Stimulated activated naive CD8-positive, alpha-beta T cell treated with anti-CD3 and anti-CD28 coated beads, Interleukin-15, amount 100 ng/mL, for 72 hours (primary cell): ENCODE measurements around the gene TCHP.
A peak's percentile ranks its signal among the peaks of the same experiment; 100 is the strongest.

Source experiments
- ATAC-seq: fragments of 150-1000 bp; cut with Tn5 transposase; 2 replicates; pipeline ENCODE4 v1.10.0; 2021; ENCODE audit warnings: mild to moderate bottlenecking, moderate library complexity
- DNase-seq, 2 donors: peaks; one replicate each; pipeline ENCODE4 v3.0.0; 2021 to 2022
- H3K27ac Mint-ChIP-seq, 2 donors: one replicate each; pipeline ENCODE4 v1.8.0; 2022; ENCODE audit warnings: mild to moderate bottlenecking in 2 of 2, mixed read lengths in 2 of 2, moderate library complexity in 2 of 2
- H3K27me3 Mint-ChIP-seq: one replicate; pipeline ENCODE4 v1.8.0; 2022; ENCODE audit warnings: mixed read lengths
- H3K4me1 Mint-ChIP-seq: one replicate; pipeline ENCODE4 v1.8.0; 2022; ENCODE audit warnings: mild to moderate bottlenecking, mixed read lengths
- H3K4me3 Mint-ChIP-seq, 2 donors: one replicate each; pipeline ENCODE4 v1.8.0; 2022; ENCODE audit warnings: mild to moderate bottlenecking in 2 of 2, mixed read lengths in 2 of 2, moderate library complexity in 1 of 2
- H3K9me3 Mint-ChIP-seq, 2 donors: one replicate each; pipeline ENCODE4 v1.8.0; 2022; ENCODE audit warnings: mixed read lengths in 2 of 2

The TCHP gene

GRCh38 chr12:109931143-109931542 lies 31.1 kb downstream of the TCHP start:
- no peaks in the 10 kb centered on the region for H3K4me1 Mint-ChIP-seq
- H3K9me3 Mint-ChIP-seq = no peaks in the 10 kb centered on the region
- no peak overlapping the region for H3K4me3 Mint-ChIP-seq
- ATAC-seq (no peak), DNase-seq (no peak)
- no peaks in the 10 kb centered on the region for H3K27me3 Mint-ChIP-seq
- peak overlapping the region in 1 of 2 donors; percentile 22 for H3K27ac Mint-ChIP-seq

DNA sequence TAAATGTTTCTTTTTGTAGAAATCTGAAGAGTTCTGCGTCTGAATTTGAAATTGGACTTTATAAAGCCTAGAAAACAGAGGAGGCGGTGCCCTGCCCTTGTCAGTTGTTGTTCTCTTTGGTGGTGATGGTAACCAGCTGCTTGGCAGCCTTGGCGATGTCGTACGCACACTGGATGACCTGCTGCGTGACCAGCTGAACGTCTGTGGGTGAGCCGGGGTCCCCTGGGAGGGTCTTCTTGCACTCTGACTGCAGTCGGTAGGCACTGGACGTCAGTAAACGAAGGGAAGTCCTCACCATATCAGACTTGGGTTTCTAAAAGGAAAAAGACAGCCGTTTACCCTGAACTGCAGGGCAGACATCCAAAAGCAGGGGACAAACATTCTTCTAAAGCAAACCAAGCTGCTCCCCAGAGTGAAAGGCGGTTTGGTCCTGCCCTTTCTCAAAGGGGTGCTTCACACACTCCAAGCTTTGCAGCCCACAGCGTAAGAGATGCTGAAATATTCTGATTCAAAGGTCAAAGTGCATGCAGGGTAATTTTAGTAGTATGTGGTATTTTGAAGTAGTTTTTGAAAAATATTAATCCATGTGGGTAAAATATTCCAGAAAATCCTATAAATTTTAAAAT lies 32.9 kb downstream of the TCHP start:
- no peak for DNase-seq
- H3K4me3 Mint-ChIP-seq = no peak overlapping the region
- ATAC-seq = no peak
- H3K27me3 Mint-ChIP-seq = no peaks in the 10 kb centered on the region
- H3K4me1 Mint-ChIP-seq = no peaks in the 10 kb centered on the region
- H3K9me3 Mint-ChIP-seq = no peaks in the 10 kb centered on the region
- no peak overlapping the region for H3K27ac Mint-ChIP-seq

- DNase-seq (peak in 1 of 2 donors; percentile 21), ATAC-seq (peak; percentile 56)
- H3K9me3 Mint-ChIP-seq = no peaks in the 10 kb centered on the region
- H3K4me1 Mint-ChIP-seq = no peaks in the 10 kb centered on the region
- H3K4me3 Mint-ChIP-seq = no peak overlapping the region
- H3K27me3 Mint-ChIP-seq = no peaks in the 10 kb centered on the region
- peak overlapping the region in 1 of 2 donors; percentile 78 for H3K27ac Mint-ChIP-seq
These were observed 34.0 kb downstream of the TCHP start for GRCh38 chr12:109934026-109934425.

- ATAC-seq = no peak
- no peak for DNase-seq
- no peaks in the 10 kb centered on the region for H3K4me1 Mint-ChIP-seq
- no peaks in the 10 kb centered on the region for H3K27me3 Mint-ChIP-seq
- no peaks in the 10 kb centered on the region for H3K9me3 Mint-ChIP-seq
- H3K4me3 Mint-ChIP-seq = no peak overlapping the region
- H3K27ac Mint-ChIP-seq = no peak overlapping the region
These were observed 37.3 kb downstream of the TCHP start for GRCh38 chr12:109937371-109937770.

DNA sequence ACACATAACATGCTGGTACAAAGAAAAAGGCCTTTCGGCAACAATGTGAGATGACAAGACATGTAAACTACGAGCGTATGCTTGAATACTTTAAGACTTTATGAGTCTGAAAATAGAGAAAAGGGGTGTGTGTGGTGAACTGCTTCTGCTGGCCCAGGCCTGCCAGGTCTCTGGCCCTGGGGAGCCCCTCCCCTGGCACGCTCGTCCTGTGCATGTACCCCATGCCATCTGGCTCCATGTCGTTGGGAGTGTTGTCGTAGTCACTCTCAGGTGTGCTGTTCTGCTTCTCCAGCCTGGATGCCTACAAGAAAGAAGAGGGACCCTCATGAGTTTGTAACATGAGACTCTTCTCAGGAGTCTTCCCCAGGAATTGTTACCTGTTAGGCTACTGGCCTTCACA lies 38.9 kb downstream of the TCHP start:
- DNase-seq (no peak), ATAC-seq (no peak)
- no peak overlapping the region for H3K4me3 Mint-ChIP-seq
- peak overlapping the region in 1 of 2 donors; percentile 6 for H3K27ac Mint-ChIP-seq
- H3K9me3 Mint-ChIP-seq = no peaks in the 10 kb centered on the region
- no peaks in the 10 kb centered on the region for H3K27me3 Mint-ChIP-seq
- no peaks in the 10 kb centered on the region for H3K4me1 Mint-ChIP-seq

DNA sequence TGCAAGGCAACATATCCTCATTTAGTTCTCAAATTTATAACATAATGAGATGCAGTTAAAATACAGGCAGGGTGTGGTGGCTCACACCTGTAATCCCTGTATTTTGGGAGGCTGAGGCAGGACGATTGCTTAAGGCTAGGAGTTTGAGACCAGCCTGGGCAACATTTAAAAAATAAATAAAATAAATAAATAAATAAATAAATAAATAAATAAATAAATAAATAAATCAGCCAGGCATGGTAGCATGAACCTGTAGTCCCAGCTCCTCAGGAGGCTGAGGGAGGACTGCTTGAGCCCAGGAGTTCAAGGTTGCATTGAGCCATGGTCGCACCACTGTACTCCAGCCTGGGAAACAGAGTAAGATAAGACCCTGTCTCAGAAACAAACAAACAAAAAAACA lies 39.4 kb downstream of the TCHP start:
- ATAC-seq (no peak), DNase-seq (no peak)
- Mint-ChIP-seq H3K27ac (peak overlapping the region in 1 of 2 donors; percentile 6), H3K27me3 (no peaks in the 10 kb centered on the region), H3K9me3 (no peaks in the 10 kb centered on the region), H3K4me1 (no peaks in the 10 kb centered on the region), H3K4me3 (no peak overlapping the region)

- no peak overlapping the region for H3K4me3 Mint-ChIP-seq
- no peaks in the 10 kb centered on the region for H3K9me3 Mint-ChIP-seq
- H3K27ac Mint-ChIP-seq = no peak overlapping the region
- no peaks in the 10 kb centered on the region for H3K4me1 Mint-ChIP-seq
- no peak for ATAC-seq
- DNase-seq = no peak
- H3K27me3 Mint-ChIP-seq = no peaks in the 10 kb centered on the region
These were observed 40.4 kb downstream of the TCHP start for GRCh38 chr12:109940339-109940923.

- DNase-seq (no peak), ATAC-seq (no peak)
- H3K4me1 Mint-ChIP-seq = peaks cover 25% of the 10 kb centered on the region
- H3K27me3 Mint-ChIP-seq = no peaks in the 10 kb centered on the region
- no peaks in the 10 kb centered on the region for H3K9me3 Mint-ChIP-seq
- no peak overlapping the region for H3K4me3 Mint-ChIP-seq
- H3K27ac Mint-ChIP-seq = peak overlapping the region in 1 of 2 donors; percentile 19
These were observed 43.7 kb downstream of the TCHP start for GRCh38 chr12:109943811-109944210.

DNA sequence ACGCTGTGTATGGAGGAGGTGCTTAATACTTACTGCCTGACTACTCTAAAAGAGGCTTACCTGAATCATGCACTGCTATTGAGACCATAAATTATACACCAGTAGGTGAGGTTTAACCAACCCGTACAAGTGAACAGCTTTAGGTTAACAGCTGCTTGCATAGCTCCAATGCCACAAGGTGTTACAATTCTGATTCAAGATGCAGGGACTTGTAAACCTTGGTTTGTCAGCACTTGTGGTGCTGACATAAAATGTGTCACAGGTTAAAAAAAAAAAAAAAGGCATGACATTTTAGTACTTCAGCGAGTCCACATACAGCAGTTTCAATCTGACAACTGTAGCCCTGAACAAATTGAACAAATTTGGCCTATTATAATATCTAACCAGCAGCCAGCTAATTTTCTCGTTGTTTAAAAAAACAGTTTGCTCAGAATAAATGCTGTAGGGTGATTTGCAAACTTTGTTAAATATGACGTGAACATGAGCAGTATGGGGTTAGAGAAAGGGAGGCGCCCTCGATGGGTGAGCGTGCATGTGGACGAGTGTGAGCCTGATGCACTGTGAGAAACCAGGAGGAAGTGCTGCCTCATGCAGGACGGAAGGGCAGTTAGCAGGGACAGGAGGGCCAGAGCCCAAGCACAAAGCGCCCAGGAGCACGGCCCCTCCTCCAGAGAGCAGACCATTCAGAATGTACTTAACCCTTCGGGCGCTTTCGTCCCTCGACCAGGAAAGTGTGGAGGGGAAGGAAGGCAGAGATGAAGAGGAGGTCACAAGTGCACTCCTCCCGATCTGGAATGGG lies 44.7 kb downstream of the TCHP start:
- peaks cover 25% of the 10 kb centered on the region for H3K4me1 Mint-ChIP-seq
- H3K27ac Mint-ChIP-seq = no peak overlapping the region
- H3K4me3 Mint-ChIP-seq = no peak overlapping the region
- no peaks in the 10 kb centered on the region for H3K9me3 Mint-ChIP-seq
- no peaks in the 10 kb centered on the region for H3K27me3 Mint-ChIP-seq
- DNase-seq = no peak
- no peak for ATAC-seq

DNA sequence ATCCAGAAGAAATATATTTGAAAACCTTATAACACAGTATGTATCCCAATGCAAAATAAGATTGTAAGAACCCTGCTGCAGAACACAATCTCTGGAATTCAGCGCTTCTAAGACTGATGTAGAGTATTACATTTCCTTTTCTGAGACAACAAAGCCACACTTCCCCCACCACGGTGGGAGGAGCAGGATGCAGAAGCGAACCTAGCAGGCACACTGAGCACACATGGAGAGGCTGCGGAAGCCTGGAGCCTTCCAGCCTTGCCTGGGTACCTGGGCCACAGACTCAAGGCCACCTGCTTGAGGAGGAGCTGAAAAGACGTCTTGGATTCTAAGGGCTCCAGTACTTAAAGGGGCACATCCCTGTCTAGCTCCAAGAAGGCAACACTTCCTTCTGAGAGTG lies 46.4 kb downstream of the TCHP start:
- H3K27ac Mint-ChIP-seq = peak overlapping the region in 1 of 2 donors; percentile 94
- DNase-seq (no peak), ATAC-seq (no peak)
- H3K4me3 Mint-ChIP-seq = no peak overlapping the region
- no peaks in the 10 kb centered on the region for H3K9me3 Mint-ChIP-seq
- peaks cover 26% of the 10 kb centered on the region for H3K4me1 Mint-ChIP-seq
- H3K27me3 Mint-ChIP-seq = no peaks in the 10 kb centered on the region

DNA sequence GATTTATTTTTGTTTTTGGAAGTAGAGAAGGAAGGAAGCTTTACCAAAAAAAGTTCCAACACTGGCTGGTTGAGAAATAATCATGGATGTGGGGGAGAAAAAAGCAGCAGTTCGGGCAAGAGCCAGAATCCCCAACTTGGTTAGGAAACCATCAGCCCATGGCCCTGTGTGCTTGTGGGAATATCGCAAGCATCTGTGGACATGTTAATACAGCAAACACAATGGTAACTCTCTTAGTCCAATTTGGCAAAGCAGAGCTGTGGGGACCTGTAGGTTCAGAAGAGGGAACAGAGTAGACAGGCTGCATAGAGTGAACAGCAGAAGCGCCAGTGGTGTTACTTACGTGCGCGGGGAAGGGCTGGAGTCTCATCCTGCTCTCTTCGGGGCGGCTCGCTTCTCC lies 46.8 kb downstream of the TCHP start:
- H3K9me3 Mint-ChIP-seq = no peaks in the 10 kb centered on the region
- ATAC-seq (no peak), DNase-seq (no peak)
- H3K27ac Mint-ChIP-seq = peak overlapping the region in 1 of 2 donors; percentile 94
- peaks cover 30% of the 10 kb centered on the region for H3K4me1 Mint-ChIP-seq
- H3K4me3 Mint-ChIP-seq = no peak overlapping the region
- no peaks in the 10 kb centered on the region for H3K27me3 Mint-ChIP-seq

GRCh38 chr12:109947521-109947920 lies 47.4 kb downstream of the TCHP start:
- Mint-ChIP-seq H3K4me3 (no peak overlapping the region), H3K9me3 (no peaks in the 10 kb centered on the region), H3K27me3 (no peaks in the 10 kb centered on the region), H3K27ac (peak overlapping the region; percentile 57 to 94), H3K4me1 (peaks cover 35% of the 10 kb centered on the region)
- DNase-seq (no peak), ATAC-seq (no peak)

DNA sequence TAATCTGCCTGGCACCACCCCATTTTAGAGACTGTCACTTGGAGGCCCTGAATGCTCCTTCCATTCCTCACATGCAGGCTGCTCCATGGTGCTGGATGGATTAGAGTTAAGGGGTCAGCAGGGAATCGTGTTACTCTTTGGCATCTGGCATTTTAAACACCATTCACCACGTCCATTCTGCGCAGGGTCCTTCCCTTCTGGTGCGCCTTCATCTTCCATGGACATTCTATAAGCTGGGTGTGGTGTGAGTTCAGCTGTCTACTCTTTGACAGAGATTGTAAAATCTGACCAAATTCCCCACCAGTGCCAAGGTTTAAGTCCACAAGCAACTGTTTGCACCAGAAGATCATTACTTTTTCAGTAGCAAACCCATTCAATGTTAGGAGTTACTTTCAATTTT lies 48.3 kb downstream of the TCHP start:
- no peaks in the 10 kb centered on the region for H3K27me3 Mint-ChIP-seq
- no peak for ATAC-seq
- H3K4me3 Mint-ChIP-seq = no peak overlapping the region
- peaks cover 43% of the 10 kb centered on the region for H3K4me1 Mint-ChIP-seq
- DNase-seq = no peak
- no peaks in the 10 kb centered on the region for H3K9me3 Mint-ChIP-seq
- H3K27ac Mint-ChIP-seq = peak overlapping the region in 1 of 2 donors; percentile 80

DNA sequence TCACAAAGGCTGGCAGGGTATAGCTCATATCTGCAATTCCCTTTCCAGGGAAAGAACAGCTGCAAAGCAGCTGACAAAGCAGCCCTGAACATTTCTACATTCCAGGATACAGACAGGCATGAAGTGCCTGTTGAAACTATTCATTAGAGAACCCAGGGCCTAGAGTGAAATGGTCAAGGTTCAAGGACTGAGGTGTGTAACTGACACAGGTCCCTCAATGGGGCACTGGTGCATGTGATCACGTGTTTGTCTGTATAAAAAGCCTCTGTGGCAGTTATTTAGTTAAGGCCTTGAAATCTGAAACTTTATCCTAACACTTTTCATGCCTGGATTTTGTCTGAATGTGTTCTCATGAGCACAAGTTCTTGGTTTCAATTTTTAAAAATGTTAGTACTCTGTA lies 49.0 kb downstream of the TCHP start:
- H3K9me3 Mint-ChIP-seq = no peaks in the 10 kb centered on the region
- ATAC-seq = no peak
- H3K4me3 Mint-ChIP-seq = no peak overlapping the region
- H3K4me1 Mint-ChIP-seq = peaks cover 46% of the 10 kb centered on the region
- H3K27me3 Mint-ChIP-seq = no peaks in the 10 kb centered on the region
- H3K27ac Mint-ChIP-seq = no peak overlapping the region
- DNase-seq = no peak

DNA sequence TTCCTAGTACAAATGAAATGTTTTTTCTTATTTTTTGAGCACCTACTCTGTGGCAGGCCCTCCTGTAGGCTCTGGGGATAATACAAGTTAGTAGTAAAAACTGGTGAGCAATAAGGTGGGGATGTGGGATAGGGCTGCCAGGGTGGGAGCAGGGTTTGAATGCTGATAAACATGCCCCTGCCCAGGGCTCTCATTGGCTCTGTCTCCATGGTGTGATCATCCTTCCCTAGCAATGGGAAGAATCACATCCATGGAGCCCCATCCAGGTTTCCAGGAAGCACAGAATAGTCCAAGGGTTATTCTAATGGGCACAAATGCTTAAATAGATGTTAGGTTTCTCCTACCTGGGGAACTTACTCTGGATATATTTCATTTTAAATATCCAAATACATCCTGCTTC lies 50.6 kb downstream of the TCHP start:
- Mint-ChIP-seq H3K9me3 (no peaks in the 10 kb centered on the region), H3K4me1 (peaks cover 46% of the 10 kb centered on the region), H3K4me3 (no peak overlapping the region), H3K27ac (no peak overlapping the region), H3K27me3 (no peaks in the 10 kb centered on the region)
- DNase-seq (no peak), ATAC-seq (no peak)

GRCh38 chr12:109951136-109951535 lies 51.1 kb downstream of the TCHP start:
- H3K27me3 Mint-ChIP-seq = no peaks in the 10 kb centered on the region
- no peak overlapping the region for H3K27ac Mint-ChIP-seq
- no peaks in the 10 kb centered on the region for H3K9me3 Mint-ChIP-seq
- H3K4me3 Mint-ChIP-seq = no peak overlapping the region
- no peak for ATAC-seq
- DNase-seq = no peak
- H3K4me1 Mint-ChIP-seq = peaks cover 46% of the 10 kb centered on the region
